Right ventricle myocardium superior (tissue), 1 donor: ENCODE measurements around the gene MTMR3. TPM values are rescaled to one million over a fixed set of nuclear protein-coding genes. Genes with fewer than 3 reads are reported as not detected.

Experiments used
- ATAC-seq: fragments of 200-7000 bp; cut with Tn5 transposase; one replicate; pipeline ENCODE4 v1.9.1; 2020; ENCODE audit warnings: mild to moderate bottlenecking; ENCODE audit not compliant: poor library complexity
- DNase-seq: peaks from one replicate; pipeline ENCODE4 v3.0.0-alpha.2; 2020
- intact Hi-C: fragments of 100-400 bp; cut with DNase I; formaldehyde crosslinking; loops from one replicate; pipeline ENCODE4 v1.11.2; 2022
- total RNA-seq: library from RNA; stranded (reverse); fragmentation: NEBNext Ultra II Directional; extraction: Animal tissue kit (Norgen Biotek cat#: 25700); gene quantifications from one replicate; pipeline ENCODE4 v1.2.1, GENCODE V29; 2021
- donor health status: DM: no; HTN: yes; CAD: no; lungs with severe emphysema.

Gene MTMR3
- total RNA-seq, 1 donor from 2014 or later, result 29.9 TPM

DNA sequence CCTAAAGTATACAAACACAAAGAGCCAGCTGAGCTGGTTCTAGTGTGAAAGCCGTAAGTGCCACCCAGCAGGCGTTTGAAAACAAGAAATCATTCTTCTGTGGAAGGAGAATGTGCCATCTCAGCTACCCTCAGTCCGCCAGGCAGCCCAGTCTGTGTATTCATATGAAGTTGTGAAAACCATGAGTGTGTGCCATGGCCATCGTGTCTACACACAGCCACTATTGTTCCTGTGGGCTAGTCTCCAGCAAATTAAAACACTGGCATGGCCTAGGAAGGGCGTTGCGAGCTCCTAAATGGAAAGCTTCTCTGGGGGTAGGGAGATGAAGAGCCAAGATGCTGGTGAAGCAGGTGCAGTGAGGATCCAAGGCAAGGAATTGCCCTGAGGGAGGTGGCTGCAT, 145.8 kb downstream of the MTMR3 start:
- no peak for ATAC-seq
- DNase-seq, result no peak
- intact Hi-C loops, result no loop called here

DNA sequence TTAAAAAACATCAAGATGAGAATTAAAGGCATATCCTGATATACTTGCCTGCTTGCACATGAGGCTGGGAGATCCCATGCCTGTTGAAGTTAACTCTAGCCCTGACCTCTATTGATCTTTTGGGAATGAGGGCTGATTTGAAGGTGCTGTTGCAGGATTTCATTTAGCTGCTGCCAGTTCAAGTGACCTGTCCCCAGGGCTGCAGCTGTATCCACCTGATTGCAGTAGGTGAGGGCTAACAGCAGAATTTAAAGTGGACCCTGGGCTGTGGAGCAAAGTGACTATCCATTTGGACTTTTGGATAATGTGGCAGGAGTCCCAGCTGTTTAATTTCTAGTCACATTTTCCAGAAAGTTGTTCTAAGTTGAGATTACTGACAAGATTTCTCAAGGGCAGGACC, 146.5 kb downstream of the MTMR3 start:
- no peak for DNase-seq
- ATAC-seq, result no peak
- intact Hi-C loops, result no loop called here

GRCh38 chr22:30030329-30030728, 147.4 kb downstream of the MTMR3 start:
- intact Hi-C loops, result no loop called here
- ATAC-seq (no peak), DNase-seq (no peak)

GRCh38 chr22:30031328-30031727, 148.4 kb downstream of the MTMR3 start:
- ATAC-seq (no peak), DNase-seq (no peak)
- intact Hi-C loops, result no loop called here

- ATAC-seq (no peak), DNase-seq (no peak)
- intact Hi-C loops, result no loop called here
Measured at GRCh38 chr22:30031764-30032455, 148.9 kb downstream of the MTMR3 start.

DNA sequence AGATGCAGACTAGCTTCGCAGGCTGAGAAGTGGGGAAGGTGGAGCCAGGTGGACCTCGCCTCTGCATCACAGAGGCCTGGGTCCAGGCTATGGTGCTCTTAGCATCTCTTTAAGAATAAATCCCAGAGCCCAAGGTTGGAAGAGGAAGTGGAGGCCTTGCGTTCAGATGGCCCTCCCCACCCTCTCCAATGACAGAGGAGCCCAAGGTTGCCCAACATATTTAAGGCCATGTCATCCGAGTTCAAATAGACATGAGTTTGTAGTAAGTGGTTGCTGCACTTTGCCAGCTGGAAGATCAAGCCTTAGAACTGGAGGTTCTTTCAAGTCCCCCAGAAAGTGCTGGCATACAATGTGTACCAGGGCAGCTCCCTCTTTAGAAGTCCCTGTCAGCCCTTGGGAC, 150.2 kb downstream of the MTMR3 start:
- no peak for ATAC-seq
- DNase-seq, result no peak
- intact Hi-C loops, result no loop called here

DNA sequence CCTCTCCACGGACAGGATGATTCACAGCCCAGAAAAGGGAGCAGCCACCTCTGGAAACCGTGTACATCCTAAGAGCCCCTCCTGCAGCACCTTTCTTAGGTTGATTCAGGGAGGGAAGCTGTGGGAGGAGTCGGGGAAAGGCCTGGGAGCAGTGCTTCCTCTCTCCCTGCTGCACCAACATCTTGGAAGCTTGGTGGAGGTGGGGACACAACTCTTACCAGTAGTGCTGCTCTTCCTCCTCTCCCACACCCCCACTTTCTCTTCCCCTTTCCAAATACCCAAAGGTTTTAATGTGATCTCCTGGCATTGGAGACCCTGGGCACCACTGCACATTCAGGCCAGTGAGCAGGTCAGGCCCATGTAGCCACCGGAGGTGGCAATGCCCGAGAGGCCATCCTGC, 150.9 kb downstream of the MTMR3 start:
- no peak for ATAC-seq
- DNase-seq, result no peak
- intact Hi-C loops, result no loop called here

- ATAC-seq (no peak), DNase-seq (no peak)
Measured at GRCh38 chr22:30036656-30037055, 153.7 kb downstream of the MTMR3 start.

GRCh38 chr22:30038219-30038618, 155.2 kb downstream of the MTMR3 start:
- DNase-seq (no peak), ATAC-seq (peak; percentile 40)
- intact Hi-C loops, result no loop called here

More at GRCh38 chr22:30036656-30037055, 153.7 kb downstream of the MTMR3 start:
- intact Hi-C loops, result no loop called here

- intact Hi-C loops, result no loop called here
- DNase-seq (no peak), ATAC-seq (no peak)
Measured at GRCh38 chr22:30040499-30041260, 157.7 kb downstream of the MTMR3 start.

DNA sequence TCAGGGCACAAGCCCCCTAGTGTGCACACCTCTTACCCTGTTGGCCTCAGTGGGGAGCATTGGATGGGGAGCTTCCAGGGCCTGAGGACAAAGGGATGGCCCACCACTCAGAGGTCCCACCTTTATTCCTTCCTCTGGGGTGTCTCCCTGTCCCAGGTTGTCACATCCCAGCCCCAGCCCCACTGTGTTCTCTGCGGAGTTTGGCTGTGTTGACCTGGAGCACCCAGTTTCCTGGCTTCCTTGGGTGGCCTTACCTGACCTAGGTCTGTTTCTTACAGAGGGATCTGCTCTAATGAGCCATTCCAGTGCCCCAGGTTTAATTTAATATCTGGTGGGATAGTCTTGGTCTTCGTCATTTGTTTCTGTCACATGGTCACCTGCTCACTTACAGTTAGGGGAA, 158.5 kb downstream of the MTMR3 start:
- intact Hi-C loops, result no loop called here
- DNase-seq (no peak), ATAC-seq (no peak)

DNA sequence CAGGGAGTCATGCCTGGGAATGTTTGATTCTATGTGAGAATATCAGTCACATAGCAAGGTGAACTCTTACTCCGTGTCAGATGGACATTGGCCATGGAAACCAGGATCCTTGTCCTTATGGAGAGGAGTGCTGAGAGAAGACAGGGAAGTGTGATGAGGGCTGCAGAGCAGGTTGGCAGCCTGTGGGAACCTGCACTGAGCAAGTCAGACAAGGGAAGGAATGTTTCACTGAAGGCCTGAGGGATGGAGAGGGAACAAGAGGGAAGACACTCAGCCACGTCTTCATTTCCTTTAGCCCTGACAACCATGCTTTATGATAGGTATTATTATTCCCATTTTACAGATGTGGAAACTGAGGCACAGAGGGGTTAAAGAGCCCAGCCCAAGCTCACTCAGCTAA, 158.9 kb downstream of the MTMR3 start:
- no peak for ATAC-seq
- intact Hi-C loops, result no loop called here

GRCh38 chr22:30043161-30043560, 160.2 kb downstream of the MTMR3 start:
- ATAC-seq, result no peak
- intact Hi-C loops, result no loop called here

More for the DNA sequence above, 158.9 kb downstream of the MTMR3 start:
- DNase-seq, result no peak

DNA sequence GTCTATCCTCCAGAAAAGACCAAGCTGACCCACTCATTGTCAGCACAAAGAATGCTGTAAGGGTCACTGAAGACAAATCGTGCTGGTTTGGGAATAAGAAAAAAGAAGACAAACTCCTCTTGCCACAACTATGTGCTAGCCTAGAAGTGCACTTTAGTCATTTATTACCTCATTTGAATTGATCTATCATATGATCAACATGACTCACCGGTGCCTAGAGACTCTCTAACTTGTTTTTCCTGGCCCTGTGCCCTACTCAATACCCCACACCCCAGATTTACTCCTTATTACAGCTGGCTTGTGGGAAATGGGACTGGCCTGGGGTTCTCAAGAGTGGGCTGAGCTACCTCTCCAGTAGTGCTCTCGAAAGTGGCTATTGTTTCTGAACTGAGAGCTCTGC, 161.4 kb downstream of the MTMR3 start:
- intact Hi-C loops, result no loop called here
- ATAC-seq, result peak; percentile 12
- DNase-seq, result no peak

More at GRCh38 chr22:30043161-30043560, 160.2 kb downstream of the MTMR3 start:
- DNase-seq, result no peak

- intact Hi-C loops, result no loop called here
- ATAC-seq, result no peak
- no peak for DNase-seq
Measured at GRCh38 chr22:30044881-30045493, 162.0 kb downstream of the MTMR3 start.

DNA sequence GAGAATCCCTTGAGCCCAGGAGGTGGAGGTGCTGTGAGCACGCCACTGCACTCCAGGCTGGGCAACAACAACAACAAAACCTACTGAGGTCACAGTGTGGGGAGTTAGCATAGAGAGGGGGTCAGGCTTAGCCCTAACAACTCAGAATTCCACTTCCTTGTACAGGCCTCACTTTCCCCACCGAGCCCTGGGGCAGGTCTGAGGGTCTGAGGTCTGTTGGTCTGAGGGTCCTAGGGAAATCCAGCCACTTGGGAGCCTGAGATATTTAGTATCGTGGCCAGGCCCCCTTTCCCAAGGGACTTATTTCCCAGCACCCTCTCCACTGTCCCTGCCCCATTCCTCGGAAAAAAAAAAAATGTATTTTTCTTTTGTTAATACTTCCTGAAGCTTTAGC, 162.5 kb downstream of the MTMR3 start:
- intact Hi-C loops, result no loop called here
- DNase-seq, result no peak
- ATAC-seq, result no peak

DNA sequence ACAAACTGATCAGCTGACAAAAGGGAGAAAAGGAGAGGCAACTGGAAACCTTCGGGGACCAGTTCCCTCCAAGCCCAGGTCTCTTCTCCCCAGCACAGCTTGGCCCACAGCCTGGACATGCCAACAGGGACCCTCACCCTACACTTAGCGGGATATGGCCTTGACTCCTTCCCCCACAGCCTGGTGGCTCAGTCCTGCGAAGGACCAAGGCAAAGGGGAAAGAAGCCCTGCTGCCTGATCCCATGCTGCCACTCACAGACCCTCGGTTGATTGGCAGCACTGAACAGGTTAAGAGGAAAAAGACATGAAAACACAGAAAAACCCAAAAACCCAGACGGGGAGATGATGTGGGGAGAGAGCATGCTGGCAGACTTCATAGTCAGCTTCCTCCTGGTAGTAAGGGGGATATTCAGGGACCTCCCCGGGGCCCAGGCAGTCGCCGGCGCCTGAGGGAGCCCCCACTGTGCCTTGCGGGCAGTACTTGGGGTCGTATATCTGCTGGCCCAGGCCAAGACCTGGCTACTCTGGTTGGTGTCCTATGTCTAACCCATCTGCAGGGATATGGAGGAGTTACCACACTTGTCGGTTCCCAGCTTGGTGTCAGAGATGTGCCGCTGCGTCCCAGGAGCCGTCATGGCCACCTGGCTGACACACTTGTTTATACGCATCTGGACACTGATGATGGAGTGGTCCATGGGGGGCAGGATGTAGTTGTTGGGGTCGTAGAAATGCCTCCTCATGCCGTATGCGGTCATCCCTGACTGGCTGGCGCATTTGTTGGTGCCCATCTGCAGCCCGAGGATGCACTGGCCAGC, 163.1 kb downstream of the MTMR3 start:
- intact Hi-C loops, result no loop called here
- DNase-seq (no peak), ATAC-seq (no peak)

DNA sequence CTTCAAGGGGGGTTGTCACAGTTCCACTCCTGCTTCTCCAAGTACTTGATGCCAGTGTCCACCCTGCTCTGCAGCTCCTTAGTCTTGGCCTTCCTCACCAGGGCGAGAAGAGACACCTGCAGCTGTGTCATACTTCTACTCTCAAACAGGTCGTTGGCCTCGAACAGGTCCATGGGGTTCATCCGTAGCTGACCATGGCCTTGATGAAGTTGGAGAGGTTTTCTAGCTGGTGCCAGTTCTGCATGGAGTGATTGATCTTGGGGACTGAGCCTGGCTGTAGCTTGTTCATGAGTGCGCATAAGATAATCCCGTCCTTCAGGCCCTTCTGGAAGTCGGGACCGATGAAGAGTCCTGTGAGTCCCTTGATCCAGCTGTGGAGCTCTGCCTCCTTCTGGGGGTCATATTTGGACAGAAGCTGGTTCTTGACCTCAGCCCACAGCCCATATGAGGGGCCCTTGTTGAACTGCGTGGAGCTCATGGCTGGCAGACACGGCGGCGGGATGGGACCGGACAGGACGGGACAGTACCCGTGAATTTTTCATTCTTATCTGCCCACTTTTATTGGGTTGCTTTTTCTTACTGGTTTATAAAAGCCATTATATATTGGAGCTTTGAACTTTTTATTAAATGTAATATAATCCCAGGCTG, 163.9 kb downstream of the MTMR3 start:
- DNase-seq (no peak), ATAC-seq (no peak)
- intact Hi-C loops, result no loop called here

DNA sequence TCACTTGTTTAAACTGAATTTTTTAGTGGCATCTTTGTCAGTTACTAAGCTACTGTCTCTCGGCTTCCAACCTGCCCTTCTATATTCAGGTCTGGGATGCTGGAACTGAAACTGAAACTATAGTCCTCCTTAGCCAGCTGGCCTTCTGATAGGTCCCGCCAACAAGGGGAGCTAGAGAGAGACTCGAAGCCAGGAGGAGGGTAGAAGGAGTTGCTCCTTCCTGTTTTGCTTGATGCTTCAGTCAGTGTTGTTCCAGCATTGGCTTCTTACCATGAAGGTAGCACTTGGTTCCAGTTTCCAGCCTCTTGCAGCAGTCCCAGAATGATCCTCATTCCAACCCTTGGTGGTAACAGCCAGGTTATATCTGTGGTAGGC, 164.4 kb downstream of the MTMR3 start:
- ATAC-seq (no peak), DNase-seq (no peak)
- intact Hi-C loops, result no loop called here
